Endothelial cell of umbilical vein (primary cell): ENCODE measurements around the gene ZNF571. TPM values are rescaled to one million over a fixed set of nuclear protein-coding genes. Genes with fewer than 3 reads are reported as not detected.

Source experiments
- BruUV-seq: library from RNA; stranded (reverse); fragments of 400-500 nt; replicated peaks from 2 replicates; lab custom pipeline; 2021; lab: Mats Ljungman, UMichigan
- CTCF ChIA-PET: fragments of 300-600, 350-600 bp; sonication (Branson Sonifier 250); formaldehyde crosslinking; loops from one replicate; lab custom pipeline; 2021; ENCODE audit warnings: antibody characterized with exemption, inconsistent platforms; lab: Charles Lee
- POLR2A ChIA-PET: fragments of 300-600, 350-600 bp; sonication (Branson Sonifier 250); formaldehyde crosslinking; loops from one replicate; lab custom pipeline; 2021; ENCODE audit warnings: antibody characterized with exemption, inconsistent platforms; lab: Charles Lee
- DNase-seq: peaks from one replicate; pipeline ENCODE4 v3.0.0-alpha.2; 2011; ENCODE audit warnings: low read depth, low spot score
- FAIRE-seq: peaks from 2 replicates; lab custom pipeline; 2011; peaks lifted over from hg19 to GRCh38; lab: Jason Lieb, UNC
- H2AFZ ChIP-seq: 2 replicates; pipeline ENCODE4 v1.6.0; 2012; ENCODE audit warnings: low read depth, low read length, control low read depth, inconsistent platforms
- H3K27ac ChIP-seq: 2 replicates; pipeline ENCODE4 v1.5.1; 2011; ENCODE audit warnings: low read depth, mild to moderate bottlenecking, control low read depth, low read length, moderate library complexity; ENCODE audit not compliant: insufficient read depth
- H3K27me3 ChIP-seq, 2 experiments: 2 replicates each; pipeline versions ENCODE4 v1.6.0 to v1.6.1; 2011; ENCODE audit warnings: low read length in 2 of 2, mixed read lengths in 1 of 2; ENCODE audit not compliant: control insufficient read depth in 2 of 2, insufficient read depth in 2 of 2
- H3K36me3 ChIP-seq, 2 experiments: 2 replicates in 1 of 2; 3 replicates in 1 of 2; pipeline ENCODE4 v1.5.1; 2011; ENCODE audit warnings: low read length in 2 of 2, mild to moderate bottlenecking in 1 of 2, moderate library complexity in 1 of 2; ENCODE audit not compliant: control insufficient read depth in 2 of 2, insufficient read depth in 2 of 2; ENCODE audit errors: extremely low read depth in 1 of 2
- H3K4me1 ChIP-seq: 3 replicates; pipeline ENCODE4 v1.5.1; 2011; ENCODE audit warnings: mild to moderate bottlenecking, low read length; ENCODE audit not compliant: control insufficient read depth, insufficient read depth; ENCODE audit errors: extremely low read depth
- H3K4me2 ChIP-seq: 2 replicates; pipeline ENCODE4 v1.6.1; 2011; ENCODE audit warnings: low read length, control low read depth, mixed read lengths; ENCODE audit not compliant: insufficient read depth
- H3K4me3 ChIP-seq, 3 experiments: fragments of 200-600 bp in 1 of 3; sonication (generic), shearing (Covaris generic) in 1 of 3; replicated peaks in 1 of 3; 2 replicates each; pipeline ENCODE4 v1.5.1; 2011 to 2016; ENCODE audit warnings: control low read depth in 3 of 3, low read length in 3 of 3, mild to moderate bottlenecking in 2 of 3, inconsistent platforms in 1 of 3, low read depth in 1 of 3, moderate library complexity in 1 of 3; ENCODE audit not compliant: insufficient read depth in 1 of 3
- H3K79me2 ChIP-seq: 2 replicates; pipeline ENCODE4 v1.6.0; 2012; ENCODE audit warnings: low read length, inconsistent platforms; ENCODE audit not compliant: control insufficient read depth, insufficient read depth
- H3K9ac ChIP-seq: replicated peaks from 2 replicates; pipeline ENCODE3; 2011; ENCODE audit warnings: low read length, control low read depth; ENCODE audit not compliant: insufficient read depth; ENCODE audit errors: extremely low read depth
- H3K9me1 ChIP-seq: replicated peaks from 3 replicates; pipeline ENCODE4 v1.6.0; 2011; ENCODE audit warnings: mild to moderate bottlenecking, low read length; ENCODE audit not compliant: control insufficient read depth, insufficient read depth; ENCODE audit errors: extremely low read depth
- H3K9me3 ChIP-seq: replicated peaks from 2 replicates; pipeline ENCODE4 v1.5.1; 2012; ENCODE audit warnings: low read length, inconsistent platforms; ENCODE audit not compliant: control insufficient read depth, insufficient read depth
- H4K20me1 ChIP-seq: replicated peaks from 2 replicates; pipeline ENCODE3; 2011; ENCODE audit warnings: mild to moderate bottlenecking, low read length; ENCODE audit not compliant: control insufficient read depth, insufficient read depth; ENCODE audit errors: extremely low read depth
- CTCF ChIP-seq, 2 donors: IDR thresholded peaks; 1 replicate in 1 of 2; 2 replicates in 1 of 2; pipeline ENCODE4 v1.5.1; 2011; ENCODE audit warnings: low read length in 2 of 2, mild to moderate bottlenecking in 2 of 2, moderate library complexity in 2 of 2, control low read depth in 1 of 2, inconsistent platforms in 1 of 2, low read depth in 1 of 2; ENCODE audit not compliant: insufficient read depth in 1 of 2; ENCODE audit errors: extremely low read depth in 1 of 2
- EZH2 ChIP-seq: IDR thresholded peaks from 2 replicates; pipeline ENCODE4 v1.6.1; 2012; ENCODE audit warnings: borderline replicate concordance, low read depth, mild to moderate bottlenecking, moderate library complexity, low read length, inconsistent platforms; ENCODE audit not compliant: severe bottlenecking
- FOS ChIP-seq: IDR thresholded peaks from 2 replicates; pipeline ENCODE4 v1.6.1; 2011; ENCODE audit warnings: mild to moderate bottlenecking, low read length, moderate library complexity, borderline replicate concordance; ENCODE audit not compliant: insufficient read depth
- GATA2 ChIP-seq: IDR thresholded peaks from 2 replicates; pipeline ENCODE4 v1.7.0; 2011; ENCODE audit warnings: low read depth, mild to moderate bottlenecking, moderate library complexity, mixed read lengths, low read length; ENCODE audit not compliant: insufficient read length, insufficient read depth
- JUN ChIP-seq: IDR thresholded peaks from 2 replicates; pipeline ENCODE4 v1.6.1; 2011; ENCODE audit warnings: borderline replicate concordance, low read depth; ENCODE audit not compliant: insufficient read length, insufficient read depth
- MAX ChIP-seq: IDR thresholded peaks from 2 replicates; pipeline ENCODE4 v1.6.1; 2011; ENCODE audit not compliant: insufficient read depth, insufficient read length
- MYC ChIP-seq: IDR thresholded peaks from one replicate; pipeline ENCODE4 v1.6.1; 2011; ENCODE audit warnings: mild to moderate bottlenecking, low read depth, low read length
- POLR2A ChIP-seq: IDR thresholded peaks from 2 replicates; pipeline ENCODE4 v1.6.1; 2012; ENCODE audit warnings: low read depth, mild to moderate bottlenecking, control low read depth, low read length
- POLR2AphosphoS5 ChIP-seq: IDR thresholded peaks from 2 replicates; pipeline ENCODE4 v1.6.1; 2012; ENCODE audit warnings: low read depth, mild to moderate bottlenecking, control low read depth, low read length, moderate library complexity; ENCODE audit not compliant: insufficient read depth
- dilution Hi-C: fragments of 300-500 bp; cut with MboI; formaldehyde crosslinking; loops from one replicate; pipeline ENCODE4 v1.15.0; 2019; ENCODE audit warnings: low sequenced_read_pairs; ENCODE audit not compliant: extremely low pct_ligation_motif_present
- intact Hi-C: fragments of 100-400 bp; cut with micrococcal nuclease; formaldehyde crosslinking; loops from one replicate; pipeline ENCODE4 v1.10.0; 2022
- polyA plus RNA-seq, 4 experiments: library from polyadenylated mRNA; depleted of rRNA in 3 of 4; stranded (reverse) in 3 of 4; unstranded in 1 of 4; fragments of >200 nt; gene quantifications; 2 replicates each; pipeline versions ENCODE4 v1.2.1 to v1.2.3, GENCODE V29; 2011 to 2012; ENCODE audit warnings: missing spikeins in 1 of 4
- total RNA-seq: library from RNA; stranded (reverse); gene quantifications from 2 replicates; pipeline ENCODE4 v1.2.3, GENCODE V29; 2021

The ZNF571 gene
- total and polyA plus RNA-seq, 2 donors (not counting 3 experiments of a cell fraction or from before 2014, with no cell fraction given), result 0.70 to 2.1 TPM

GRCh38 chr19:37537391-37537947 is 57.1 kb downstream of the ZNF571 start:
- FAIRE-seq, result no peak
- Histone ChIP-seq H3K36me3 (no peaks in the 10 kb centered on the region), H3K27ac (no peak overlapping the region), H2AFZ (no peak overlapping the region), H3K4me1 (no peaks in the 10 kb centered on the region), H3K4me3 (no peak overlapping the region), H3K9ac (no peak overlapping the region), H3K9me1 (no peaks in the 10 kb centered on the region), H3K9me3 (peaks cover 8% of the 10 kb centered on the region), H3K4me2 (no peak overlapping the region), H3K27me3 (no peaks in the 10 kb centered on the region), H3K79me2 (no peaks in the 10 kb centered on the region), H4K20me1 (no peaks in the 10 kb centered on the region)
- CTCF ChIA-PET, result no interaction called here
- POLR2A ChIA-PET, result no interaction called here
- no peak for DNase-seq
- TF ChIP-seq JUN (no peak), GATA2 (no peak), MAX (no peak), EZH2 (no peak), POLR2A (no peak), MYC (no peak), POLR2AphosphoS5 (no peak), FOS (no peak), CTCF (IDR thresholded peaks at IDR 0.05; ENCODE audit: extremely low read depth in 1 of 2, insufficient read depth in 1 of 2, low read depth in 1 of 2, low read length in 2 of 2) (no peak)
- dilution Hi-C loops (no loop called here), intact Hi-C loops (no loop called here)
- BruUV-seq, result no TSS peak
